ENCODE measurements around the gene CARD10.

DNA sequence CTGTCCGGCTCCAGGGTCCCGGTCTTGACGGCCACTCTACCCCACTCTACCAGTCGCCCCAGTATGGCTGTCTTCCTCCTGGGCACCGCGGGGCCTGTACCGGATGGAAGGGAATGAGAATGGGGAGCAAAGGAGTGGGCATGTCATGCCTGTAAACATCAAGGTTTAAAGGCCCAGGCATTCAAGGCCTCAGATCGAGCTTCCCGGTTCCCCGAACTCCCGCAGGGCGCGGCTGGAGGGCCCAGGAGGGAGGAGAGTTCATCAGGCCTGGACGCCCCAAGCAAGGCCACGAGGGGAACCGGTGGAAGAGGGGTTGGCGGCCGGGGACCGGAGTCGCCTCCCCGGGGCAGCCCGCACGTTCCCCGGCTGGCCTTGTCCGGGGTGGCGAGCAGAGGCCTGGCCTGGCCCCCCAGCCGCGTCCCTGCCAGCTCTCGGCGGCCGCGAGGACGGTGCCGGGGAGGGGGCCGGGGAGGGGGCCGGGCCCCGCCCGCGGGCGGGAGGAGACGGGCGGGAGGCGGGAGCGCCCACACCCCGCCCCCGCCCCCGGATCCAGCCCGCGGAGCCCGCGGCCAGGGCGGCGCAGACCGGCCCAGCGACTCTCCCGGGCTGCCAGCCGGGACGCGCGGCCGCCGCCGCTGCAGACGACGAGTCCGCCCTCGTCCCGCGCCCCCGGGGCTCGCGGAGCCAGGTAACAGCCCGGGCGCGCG, 40.8 kb upstream of the CARD10 start, which contains the start of gene CDC42EP1:
- TF ChIP-seq, protein P1, sequence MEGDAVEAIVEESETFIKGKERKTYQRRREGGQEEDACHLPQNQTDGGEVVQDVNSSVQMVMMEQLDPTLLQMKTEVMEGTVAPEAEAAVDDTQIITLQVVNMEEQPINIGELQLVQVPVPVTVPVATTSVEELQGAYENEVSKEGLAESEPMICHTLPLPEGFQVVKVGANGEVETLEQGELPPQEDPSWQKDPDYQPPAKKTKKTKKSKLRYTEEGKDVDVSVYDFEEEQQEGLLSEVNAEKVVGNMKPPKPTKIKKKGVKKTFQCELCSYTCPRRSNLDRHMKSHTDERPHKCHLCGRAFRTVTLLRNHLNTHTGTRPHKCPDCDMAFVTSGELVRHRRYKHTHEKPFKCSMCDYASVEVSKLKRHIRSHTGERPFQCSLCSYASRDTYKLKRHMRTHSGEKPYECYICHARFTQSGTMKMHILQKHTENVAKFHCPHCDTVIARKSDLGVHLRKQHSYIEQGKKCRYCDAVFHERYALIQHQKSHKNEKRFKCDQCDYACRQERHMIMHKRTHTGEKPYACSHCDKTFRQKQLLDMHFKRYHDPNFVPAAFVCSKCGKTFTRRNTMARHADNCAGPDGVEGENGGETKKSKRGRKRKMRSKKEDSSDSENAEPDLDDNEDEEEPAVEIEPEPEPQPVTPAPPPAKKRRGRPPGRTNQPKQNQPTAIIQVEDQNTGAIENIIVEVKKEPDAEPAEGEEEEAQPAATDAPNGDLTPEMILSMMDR (IDR thresholded peaks at IDR 0.05) = no peak
- TF ChIP-seq POLR2A (IDR thresholded peaks at IDR 0.05) = peak in 2 of 4 donors; percentile 73 to 80

Data from esophagus squamous epithelium (tissue), 4 donors.